Endothelial cell of umbilical vein (primary cell): Measurements from ENCODE around the gene PRKAR1A.

Experiments
- EZH2 ChIP-seq: IDR thresholded peaks from 2 replicates; pipeline ENCODE4 v1.6.1; 2012; ENCODE audit warnings: borderline replicate concordance, low read depth, mild to moderate bottlenecking, moderate library complexity, low read length, inconsistent platforms; ENCODE audit not compliant: severe bottlenecking
- MYC ChIP-seq: IDR thresholded peaks from one replicate; pipeline ENCODE4 v1.6.1; 2011; ENCODE audit warnings: mild to moderate bottlenecking, low read depth, low read length
- POLR2A ChIP-seq: IDR thresholded peaks from 2 replicates; pipeline ENCODE4 v1.6.1; 2012; ENCODE audit warnings: low read depth, mild to moderate bottlenecking, control low read depth, low read length
- POLR2AphosphoS5 ChIP-seq: IDR thresholded peaks from 2 replicates; pipeline ENCODE4 v1.6.1; 2012; ENCODE audit warnings: low read depth, mild to moderate bottlenecking, control low read depth, low read length, moderate library complexity; ENCODE audit not compliant: insufficient read depth
- TF ChIP-seq, protein P1 (sequence below), 2 donors: IDR thresholded peaks; 1 replicate in 1 of 2; 2 replicates in 1 of 2; pipeline ENCODE4 v1.5.1; 2011; ENCODE audit warnings: low read length in 2 of 2, mild to moderate bottlenecking in 2 of 2, moderate library complexity in 2 of 2, control low read depth in 1 of 2, inconsistent platforms in 1 of 2, low read depth in 1 of 2; ENCODE audit not compliant: insufficient read depth in 1 of 2; ENCODE audit errors: extremely low read depth in 1 of 2
- TF ChIP-seq, protein P2 (sequence below): IDR thresholded peaks from 2 replicates; pipeline ENCODE4 v1.6.1; 2011; ENCODE audit not compliant: insufficient read depth, insufficient read length

DNA sequence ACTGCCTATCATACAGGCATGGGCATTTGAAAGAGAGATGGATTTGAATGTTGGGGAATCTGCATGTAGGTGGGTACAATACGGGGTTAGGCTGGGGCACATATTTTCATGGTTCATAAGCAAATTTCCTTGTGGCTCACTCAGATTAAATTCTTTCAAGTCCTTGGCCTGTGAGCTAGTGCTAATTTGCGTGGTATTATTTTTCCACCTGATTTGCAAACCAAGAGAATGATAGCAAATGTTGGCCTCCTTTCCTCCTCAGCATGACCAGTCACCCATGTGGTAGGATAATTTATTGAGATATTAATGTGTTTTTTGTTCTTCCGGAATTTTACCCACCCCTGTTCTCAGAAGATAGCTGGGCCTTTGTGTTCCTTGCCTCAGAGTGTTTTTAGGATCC is 66.0 kb downstream of the PRKAR1A start:
- TF ChIP-seq EZH2 (no peak), POLR2AphosphoS5 (no peak), POLR2A (no peak), MYC (no peak)
- TF ChIP-seq, protein P1, sequence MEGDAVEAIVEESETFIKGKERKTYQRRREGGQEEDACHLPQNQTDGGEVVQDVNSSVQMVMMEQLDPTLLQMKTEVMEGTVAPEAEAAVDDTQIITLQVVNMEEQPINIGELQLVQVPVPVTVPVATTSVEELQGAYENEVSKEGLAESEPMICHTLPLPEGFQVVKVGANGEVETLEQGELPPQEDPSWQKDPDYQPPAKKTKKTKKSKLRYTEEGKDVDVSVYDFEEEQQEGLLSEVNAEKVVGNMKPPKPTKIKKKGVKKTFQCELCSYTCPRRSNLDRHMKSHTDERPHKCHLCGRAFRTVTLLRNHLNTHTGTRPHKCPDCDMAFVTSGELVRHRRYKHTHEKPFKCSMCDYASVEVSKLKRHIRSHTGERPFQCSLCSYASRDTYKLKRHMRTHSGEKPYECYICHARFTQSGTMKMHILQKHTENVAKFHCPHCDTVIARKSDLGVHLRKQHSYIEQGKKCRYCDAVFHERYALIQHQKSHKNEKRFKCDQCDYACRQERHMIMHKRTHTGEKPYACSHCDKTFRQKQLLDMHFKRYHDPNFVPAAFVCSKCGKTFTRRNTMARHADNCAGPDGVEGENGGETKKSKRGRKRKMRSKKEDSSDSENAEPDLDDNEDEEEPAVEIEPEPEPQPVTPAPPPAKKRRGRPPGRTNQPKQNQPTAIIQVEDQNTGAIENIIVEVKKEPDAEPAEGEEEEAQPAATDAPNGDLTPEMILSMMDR (IDR thresholded peaks at IDR 0.05; ENCODE audit: extremely low read depth in 1 of 2, insufficient read depth in 1 of 2, low read depth in 1 of 2, low read length in 2 of 2): no peak
- TF ChIP-seq, protein P2, sequence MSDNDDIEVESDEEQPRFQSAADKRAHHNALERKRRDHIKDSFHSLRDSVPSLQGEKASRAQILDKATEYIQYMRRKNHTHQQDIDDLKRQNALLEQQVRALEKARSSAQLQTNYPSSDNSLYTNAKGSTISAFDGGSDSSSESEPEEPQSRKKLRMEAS: no peak
